RWPE2 (cell line): ENCODE data around the gene HCFC1R1.

Experiments used
- ATAC-seq: fragments of 200-7000 bp; cut with Tn5 transposase; 3 replicates; pipeline ENCODE4 v1.9.1; 2021; ENCODE audit warnings: low read depth
- DNase-seq: peaks from one replicate; pipeline ENCODE4 v3.0.0-alpha.2; 2020; ENCODE audit warnings: low spot score
- H3K27ac ChIP-seq: fragments of 450-650 bp; 2 replicates; pipeline ENCODE4 v1.5.1; 2017; ENCODE audit warnings: mild to moderate bottlenecking; ENCODE audit not compliant: poor library complexity, severe bottlenecking
- H3K27me3 ChIP-seq: fragments of 250-450 bp; sonication (Bioruptor Pico); 2 replicates; pipeline ENCODE4 v1.5.1; 2021; ENCODE audit warnings: mild to moderate bottlenecking, moderate library complexity; ENCODE audit not compliant: insufficient read depth, poor library complexity, severe bottlenecking
- H3K36me3 ChIP-seq: fragments of 250-450 bp; sonication (Bioruptor Pico); 2 replicates; pipeline ENCODE4 v1.5.1; 2020; ENCODE audit warnings: low read depth, mild to moderate bottlenecking, moderate library complexity
- H3K4me1 ChIP-seq: fragments of 250-450 bp; sonication (Bioruptor Pico); 2 replicates; pipeline ENCODE4 v1.5.1; 2021; ENCODE audit warnings: mild to moderate bottlenecking, moderate library complexity; ENCODE audit not compliant: insufficient read depth, poor library complexity, severe bottlenecking
- H3K4me3 ChIP-seq: fragments of 250-450 bp; sonication (Bioruptor Pico); 2 replicates; pipeline ENCODE4 v1.5.1; 2021; ENCODE audit warnings: mild to moderate bottlenecking, moderate library complexity; ENCODE audit not compliant: severe bottlenecking
- H3K9me3 ChIP-seq: fragments of 250-450 bp; sonication (Bioruptor Pico); 2 replicates; pipeline ENCODE4 v1.5.1; 2021; ENCODE audit warnings: mild to moderate bottlenecking, moderate library complexity; ENCODE audit not compliant: severe bottlenecking
- TF ChIP-seq, protein P1 (sequence below): fragments of 450-650 bp; IDR thresholded peaks from one replicate; pipeline ENCODE4 v1.5.1; 2017; ENCODE audit warnings: mild to moderate bottlenecking, moderate library complexity; ENCODE audit not compliant: poor library complexity, severe bottlenecking

HCFC1R1 gene

DNA sequence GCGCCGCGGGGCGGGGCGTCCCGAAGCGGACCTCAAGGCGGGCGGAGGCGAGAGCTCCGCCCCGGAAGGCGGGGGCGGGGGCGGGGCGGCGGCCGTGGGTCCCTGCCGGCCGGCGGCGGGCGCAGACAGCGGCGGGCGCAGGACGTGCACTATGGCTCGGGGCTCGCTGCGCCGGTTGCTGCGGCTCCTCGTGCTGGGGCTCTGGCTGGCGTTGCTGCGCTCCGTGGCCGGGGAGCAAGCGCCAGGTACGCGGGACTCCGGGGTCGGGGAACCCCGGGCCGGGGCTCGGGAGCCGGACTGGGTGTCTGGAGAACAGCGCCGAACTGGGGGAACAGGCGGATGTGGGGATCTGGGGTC is 3.5 kb downstream of the HCFC1R1 start, which contains the start of gene TNFRSF12A:
Gene TNFRSF12A, plus strand, starts transcription at position 122 of the 357 bp plus-strand sequence. Its CDS starts 30 bp downstream, at position 152.
- DNase-seq (no peak), ATAC-seq (no peak)
- Histone ChIP-seq H3K9me3 (no peaks in the 10 kb centered on the region), H3K27ac (peak within 1 kb of the TSS; percentile 100), H3K27me3 (no peaks in the 10 kb centered on the region), H3K36me3 (peaks cover 26% of the 10 kb centered on the region), H3K4me3 (peak within 1 kb of the TSS; percentile 89), H3K4me1 (peaks cover 7% of the 10 kb centered on the region)
- TF ChIP-seq, protein P1, sequence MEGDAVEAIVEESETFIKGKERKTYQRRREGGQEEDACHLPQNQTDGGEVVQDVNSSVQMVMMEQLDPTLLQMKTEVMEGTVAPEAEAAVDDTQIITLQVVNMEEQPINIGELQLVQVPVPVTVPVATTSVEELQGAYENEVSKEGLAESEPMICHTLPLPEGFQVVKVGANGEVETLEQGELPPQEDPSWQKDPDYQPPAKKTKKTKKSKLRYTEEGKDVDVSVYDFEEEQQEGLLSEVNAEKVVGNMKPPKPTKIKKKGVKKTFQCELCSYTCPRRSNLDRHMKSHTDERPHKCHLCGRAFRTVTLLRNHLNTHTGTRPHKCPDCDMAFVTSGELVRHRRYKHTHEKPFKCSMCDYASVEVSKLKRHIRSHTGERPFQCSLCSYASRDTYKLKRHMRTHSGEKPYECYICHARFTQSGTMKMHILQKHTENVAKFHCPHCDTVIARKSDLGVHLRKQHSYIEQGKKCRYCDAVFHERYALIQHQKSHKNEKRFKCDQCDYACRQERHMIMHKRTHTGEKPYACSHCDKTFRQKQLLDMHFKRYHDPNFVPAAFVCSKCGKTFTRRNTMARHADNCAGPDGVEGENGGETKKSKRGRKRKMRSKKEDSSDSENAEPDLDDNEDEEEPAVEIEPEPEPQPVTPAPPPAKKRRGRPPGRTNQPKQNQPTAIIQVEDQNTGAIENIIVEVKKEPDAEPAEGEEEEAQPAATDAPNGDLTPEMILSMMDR: no peak

DNA sequence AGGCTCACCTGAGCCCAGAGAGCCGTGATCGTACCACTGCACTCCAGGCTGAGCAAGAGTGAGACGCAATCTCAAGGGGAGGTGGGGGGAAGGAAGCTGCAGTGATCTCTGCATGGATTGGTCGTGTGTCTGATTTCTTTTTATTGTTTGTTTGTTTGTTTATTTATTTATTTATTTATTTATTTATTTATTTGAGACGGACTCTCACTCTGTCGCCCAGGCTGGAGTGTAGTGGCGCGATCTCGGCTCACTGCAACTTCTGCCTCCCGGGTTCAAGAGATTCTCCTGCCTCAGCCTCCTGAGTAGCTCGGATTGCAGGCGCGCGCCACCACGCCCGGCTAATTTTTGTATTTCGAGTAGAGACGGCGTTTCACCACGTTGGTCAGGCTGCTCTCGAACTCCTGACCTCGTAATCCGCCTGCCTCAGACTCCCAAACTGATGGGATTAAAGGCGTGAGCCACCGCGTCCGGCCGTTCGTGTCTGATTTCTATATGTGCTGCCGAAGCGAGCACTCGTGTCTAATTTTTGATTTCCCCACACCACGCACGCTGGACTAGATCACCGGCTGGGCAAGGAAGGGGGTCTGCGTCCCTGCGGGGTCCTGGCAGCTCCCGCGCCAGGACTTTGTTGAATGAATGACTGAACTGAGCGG is 4.0 kb downstream of the HCFC1R1 start:
- Histone ChIP-seq H3K4me1 (peaks cover 7% of the 10 kb centered on the region), H3K4me3 (peak overlapping the region; percentile 89), H3K27ac (peak overlapping the region; percentile 100), H3K36me3 (peaks cover 26% of the 10 kb centered on the region), H3K27me3 (no peaks in the 10 kb centered on the region), H3K9me3 (no peaks in the 10 kb centered on the region)
- DNase-seq: no peak
- TF ChIP-seq, protein P1: no peak
- ATAC-seq: no peak

DNA sequence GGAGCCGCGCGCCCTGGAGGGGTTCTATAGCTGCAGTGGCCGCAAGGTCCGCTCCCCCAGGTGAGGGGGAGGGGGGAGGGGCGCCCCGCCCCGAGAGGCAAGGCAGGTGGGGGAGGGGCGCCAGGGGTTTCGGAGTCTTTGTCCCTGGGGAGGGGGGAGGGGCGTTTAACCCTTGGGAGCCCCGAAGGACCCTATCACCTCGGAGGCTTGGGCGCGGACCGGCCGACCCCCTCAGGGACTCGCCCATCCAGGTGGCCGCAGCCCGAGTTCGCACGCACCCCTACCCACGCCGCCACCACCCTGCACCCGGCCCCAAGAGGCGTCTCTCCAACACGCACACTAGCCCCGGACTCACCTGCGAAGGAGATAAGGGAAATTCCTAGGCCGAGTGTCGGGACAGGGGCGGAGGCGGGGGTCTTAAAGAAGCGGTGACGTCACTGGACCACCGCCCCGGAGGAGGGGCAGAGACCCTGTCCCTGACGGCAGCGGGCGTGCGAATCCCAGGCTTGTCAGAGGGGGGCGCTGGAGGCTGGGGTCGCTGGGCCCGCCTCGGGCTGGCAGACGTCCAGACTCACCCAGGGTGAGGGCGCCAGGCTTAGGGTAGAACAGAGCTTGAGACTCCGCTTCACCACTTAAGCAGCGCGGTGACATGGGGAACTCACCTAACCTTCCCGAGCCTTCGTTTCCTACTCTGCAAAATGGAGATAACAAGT is 5.8 kb downstream of the HCFC1R1 start, which contains the start of gene CLDN6:
Gene CLDN6, minus strand, starts transcription at position 390 of the 713 bp plus-strand sequence. CDS start 2,162 bp downstream, outside the sequence.
- Histone ChIP-seq H3K27ac (no peak within 1 kb of the TSS), H3K9me3 (no peaks in the 10 kb centered on the region), H3K36me3 (peaks cover 23% of the 10 kb centered on the region), H3K27me3 (no peaks in the 10 kb centered on the region), H3K4me3 (no peak within 1 kb of the TSS), H3K4me1 (peaks cover 9% of the 10 kb centered on the region)
- DNase-seq (no peak), ATAC-seq (no peak)
- TF ChIP-seq, protein P1: no peak

DNA sequence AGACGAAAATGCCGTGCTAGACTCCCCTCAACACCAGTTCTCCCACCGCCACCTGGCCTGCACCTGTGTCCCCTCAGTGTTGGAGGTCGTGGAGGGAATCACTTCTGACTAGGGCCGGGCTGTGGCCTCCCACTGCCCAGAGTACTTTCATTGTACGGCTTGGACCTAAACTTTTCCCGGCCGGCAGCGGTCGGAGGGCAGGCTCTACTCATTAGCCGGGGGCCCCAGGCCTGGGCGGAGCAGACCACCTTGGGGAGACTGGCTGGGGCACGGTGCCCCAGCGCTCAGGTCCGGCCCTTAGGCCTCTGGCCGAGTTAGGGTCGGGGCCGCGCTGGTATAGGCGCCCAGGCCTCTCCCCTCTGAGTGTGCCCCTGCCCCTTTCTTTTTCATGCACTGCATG is 6.4 kb downstream of the HCFC1R1 start:
- no peak for ATAC-seq
- H3K4me1 ChIP-seq: peaks cover 7% of the 10 kb centered on the region
- no peaks in the 10 kb centered on the region for H3K27me3 ChIP-seq
- H3K9me3 ChIP-seq: no peaks in the 10 kb centered on the region
- no peak overlapping the region for H3K27ac ChIP-seq
- no peak overlapping the region for H3K4me3 ChIP-seq
- DNase-seq: no peak
- TF ChIP-seq, protein P1: no peak
- H3K36me3 ChIP-seq: peaks cover 17% of the 10 kb centered on the region
